ENCODE results near the gene KRTAP12-1.

DNA sequence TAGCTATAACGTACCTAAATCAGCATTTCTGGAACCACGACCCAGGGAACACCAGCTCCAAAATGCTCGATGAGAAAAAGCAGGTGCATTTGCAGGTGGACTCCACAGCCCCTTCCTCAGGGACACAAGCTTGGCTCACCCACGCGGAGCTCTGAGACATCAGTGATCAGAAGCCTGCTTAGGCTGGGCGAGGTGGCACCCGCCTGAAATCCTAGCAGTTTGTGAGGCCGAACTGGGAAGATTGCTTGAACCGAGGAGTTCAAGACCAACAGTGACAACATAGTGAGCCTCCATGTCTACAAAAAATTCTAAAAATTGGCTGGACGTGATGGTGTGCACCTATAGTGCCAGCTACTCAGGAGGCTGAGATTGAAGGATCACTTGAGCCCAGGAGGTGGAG lies 31.9 kb upstream of the KRTAP12-1 start:
- TF ChIP-seq, protein P1, sequence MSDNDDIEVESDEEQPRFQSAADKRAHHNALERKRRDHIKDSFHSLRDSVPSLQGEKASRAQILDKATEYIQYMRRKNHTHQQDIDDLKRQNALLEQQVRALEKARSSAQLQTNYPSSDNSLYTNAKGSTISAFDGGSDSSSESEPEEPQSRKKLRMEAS (IDR thresholded peaks at IDR 0.05): no peak
- TF ChIP-seq EGR1 (IDR thresholded peaks at IDR 0.05): no peak

All from Ishikawa (cell line).